ENCODE measurements around the gene MFSD1. TPM values are rescaled to one million over a fixed set of nuclear protein-coding genes. Genes with fewer than 3 reads are reported as not detected.

Gene MFSD1
- polyA plus RNA-seq, 4 donors: 18.6 to 54.4 (median 33.1) TPM

DNA sequence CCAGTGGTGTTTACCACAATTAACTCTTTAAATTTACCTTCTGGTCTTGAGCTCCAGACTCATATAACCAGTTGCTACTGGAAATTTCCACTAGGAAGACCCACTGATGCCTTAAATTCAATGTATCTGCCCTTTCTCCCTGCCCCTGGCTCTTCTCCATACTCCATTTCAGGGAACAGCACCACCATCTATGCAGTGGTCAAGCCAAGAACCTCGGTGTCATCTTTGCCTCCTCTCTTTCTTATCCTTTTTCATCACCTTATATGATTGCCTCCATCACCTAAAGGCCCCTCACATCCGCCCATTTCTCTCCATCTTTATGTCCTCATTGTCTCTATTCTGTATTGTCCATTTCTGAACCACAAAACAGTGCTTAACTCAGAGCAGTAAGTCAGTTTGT lies 20.7 kb upstream of the MFSD1 start:
- no peak for DNase-seq
- no peaks in the 10 kb centered on the region for H3K36me3 ChIP-seq (ENCODE audit: control insufficient read depth in 3 of 3, insufficient read depth in 2 of 3, low read depth in 1 of 3, low read length in 3 of 3)
- peaks cover 0 to 21% (median 3%) of the 10 kb centered on the region in 3 donors for H3K4me1 ChIP-seq (ENCODE audit: control insufficient read depth in 3 of 3, insufficient read depth in 2 of 3, low read depth in 1 of 3, low read length in 2 of 3)
- no peak overlapping the region for H3K4me3 ChIP-seq (ENCODE audit: low read depth in 1 of 3, low read length in 3 of 3)
- peak overlapping the region in 1 of 3 donors; percentile 58 for H3K27ac ChIP-seq (ENCODE audit: low read depth in 1 of 3, low read length in 2 of 3)
- no peaks in the 10 kb centered on the region for H3K9me3 ChIP-seq (ENCODE audit: control insufficient read depth in 2 of 2, insufficient read depth in 1 of 2, low read depth in 1 of 2, low read length in 1 of 2)
- WGBS, 3 donors: 77 to 88% (median 88%) methylated on average over 2 of the region's 2 CpGs
- no peak for FAIRE-seq
- no peaks in the 10 kb centered on the region for H3K27me3 ChIP-seq (ENCODE audit: control insufficient read depth in 3 of 3, insufficient read depth in 3 of 3, low read length in 3 of 3)

DNA sequence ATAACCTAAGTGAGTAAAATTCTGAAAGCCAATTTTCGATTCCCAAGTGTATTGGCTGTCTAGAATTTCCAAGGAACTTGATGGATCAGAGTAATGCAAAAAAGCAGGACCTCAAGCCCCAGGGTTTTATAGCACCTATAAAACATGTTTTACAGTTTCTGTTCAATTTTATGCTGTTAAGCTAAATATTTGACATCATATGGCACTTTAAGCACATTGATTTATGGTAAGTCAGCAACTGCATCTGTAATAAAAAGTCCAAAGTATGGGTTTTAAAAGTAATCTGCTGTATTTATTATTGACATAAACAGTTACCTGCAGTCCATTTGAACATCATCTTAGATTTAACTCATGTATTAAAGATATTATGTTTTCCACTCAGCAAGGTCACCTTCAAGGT lies 20.0 kb upstream of the MFSD1 start:
- FAIRE-seq (no peak), DNase-seq (peak in 1 of 2 donors; percentile 70)
- Histone ChIP-seq H3K9me3 (ENCODE audit: control insufficient read depth in 2 of 2, insufficient read depth in 1 of 2, low read depth in 1 of 2, low read length in 1 of 2) (no peaks in the 10 kb centered on the region), H3K4me3 (ENCODE audit: low read depth in 1 of 3, low read length in 3 of 3) (no peak overlapping the region), H3K27me3 (ENCODE audit: control insufficient read depth in 3 of 3, insufficient read depth in 3 of 3, low read length in 3 of 3) (no peaks in the 10 kb centered on the region), H3K4me1 (ENCODE audit: control insufficient read depth in 3 of 3, insufficient read depth in 2 of 3, low read depth in 1 of 3, low read length in 2 of 3) (peaks cover 0 to 16% (median 3%) of the 10 kb centered on the region in 3 donors), H3K36me3 (ENCODE audit: control insufficient read depth in 3 of 3, insufficient read depth in 2 of 3, low read depth in 1 of 3, low read length in 3 of 3) (no peaks in the 10 kb centered on the region), H3K27ac (ENCODE audit: low read depth in 1 of 3, low read length in 2 of 3) (peak overlapping the region in 1 of 3 donors; percentile 58)
- WGBS, 3 donors: 25 to 59% (median 47%) methylated on average over 1 of the region's 1 CpG

DNA sequence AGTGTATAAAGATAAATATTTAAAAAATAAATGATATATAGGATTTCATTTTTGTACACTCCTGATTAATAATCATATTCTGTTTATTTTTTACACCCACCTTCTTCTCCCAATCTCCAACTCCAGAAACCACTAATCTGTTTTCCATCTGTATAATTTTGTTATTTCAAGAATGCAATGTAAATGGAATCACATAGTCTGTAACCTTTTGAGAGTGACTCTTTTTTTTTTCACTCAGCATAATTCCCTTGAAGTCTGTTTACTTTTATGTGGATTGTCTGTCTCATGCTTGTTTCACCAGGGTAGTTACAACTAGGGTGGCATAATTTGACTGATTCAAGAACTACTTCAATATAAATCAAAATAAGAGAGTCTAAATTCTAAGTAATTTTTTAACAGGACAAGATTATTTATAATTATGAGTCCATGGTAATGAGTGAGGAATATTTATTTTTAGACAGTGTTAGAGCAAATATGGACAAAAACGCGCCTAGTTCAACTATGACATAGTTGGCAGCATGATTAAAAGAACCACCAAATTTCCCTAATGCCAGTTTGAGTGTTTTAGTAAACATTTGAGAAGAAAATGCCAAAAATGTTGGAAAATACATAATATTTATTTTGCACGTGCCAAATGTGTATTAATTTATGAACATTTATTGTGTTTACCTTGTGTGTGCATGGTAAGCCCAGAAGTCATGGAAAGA lies 19.4 kb upstream of the MFSD1 start:
- Histone ChIP-seq H3K36me3 (ENCODE audit: control insufficient read depth in 3 of 3, insufficient read depth in 2 of 3, low read depth in 1 of 3, low read length in 3 of 3) (no peaks in the 10 kb centered on the region), H3K4me1 (ENCODE audit: control insufficient read depth in 3 of 3, insufficient read depth in 2 of 3, low read depth in 1 of 3, low read length in 2 of 3) (peaks cover 0 to 13% (median under 1%) of the 10 kb centered on the region in 3 donors), H3K9me3 (ENCODE audit: control insufficient read depth in 2 of 2, insufficient read depth in 1 of 2, low read depth in 1 of 2, low read length in 1 of 2) (no peaks in the 10 kb centered on the region), H3K4me3 (ENCODE audit: low read depth in 1 of 3, low read length in 3 of 3) (no peak overlapping the region), H3K27me3 (ENCODE audit: control insufficient read depth in 3 of 3, insufficient read depth in 3 of 3, low read length in 3 of 3) (no peaks in the 10 kb centered on the region), H3K27ac (ENCODE audit: low read depth in 1 of 3, low read length in 2 of 3) (peak overlapping the region in 1 of 3 donors; percentile 58)
- FAIRE-seq: no peak
- DNase-seq: no peak
- WGBS, 3 donors: 69 to 82% (median 73%) methylated on average over 3 of the region's 3 CpGs

DNA sequence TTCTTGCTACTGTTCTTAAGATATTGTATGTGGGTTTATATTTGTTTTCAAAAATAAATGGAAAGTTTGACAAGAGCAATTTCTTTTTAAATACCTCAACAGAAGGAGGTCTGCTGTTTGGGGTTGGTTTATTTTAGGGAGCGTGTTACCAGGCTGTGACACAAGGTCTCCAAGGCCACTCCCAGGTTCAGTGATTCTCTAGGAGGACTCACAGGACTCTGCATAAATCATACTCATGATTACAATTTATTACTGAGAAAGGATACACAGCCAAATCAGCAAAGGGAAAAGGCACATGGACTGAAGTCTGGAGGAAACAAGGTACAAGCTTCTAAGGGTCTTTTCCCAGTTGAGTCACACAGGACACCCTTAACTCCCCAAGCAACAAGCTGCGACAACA lies 18.8 kb upstream of the MFSD1 start:
- H3K4me1 ChIP-seq (ENCODE audit: control insufficient read depth in 3 of 3, insufficient read depth in 2 of 3, low read depth in 1 of 3, low read length in 2 of 3): peaks cover 0 to 11% (median 0%) of the 10 kb centered on the region in 3 donors
- no peak overlapping the region for H3K4me3 ChIP-seq (ENCODE audit: low read depth in 1 of 3, low read length in 3 of 3)
- no peak for FAIRE-seq
- WGBS, 3 donors: 88 to 98% (median 95%) methylated on average over 2 of the region's 2 CpGs
- no peaks in the 10 kb centered on the region for H3K9me3 ChIP-seq (ENCODE audit: control insufficient read depth in 2 of 2, insufficient read depth in 1 of 2, low read depth in 1 of 2, low read length in 1 of 2)
- no peak overlapping the region for H3K27ac ChIP-seq (ENCODE audit: low read depth in 1 of 3, low read length in 2 of 3)
- no peaks in the 10 kb centered on the region for H3K36me3 ChIP-seq (ENCODE audit: control insufficient read depth in 3 of 3, insufficient read depth in 2 of 3, low read depth in 1 of 3, low read length in 3 of 3)
- no peak for DNase-seq
- H3K27me3 ChIP-seq (ENCODE audit: control insufficient read depth in 3 of 3, insufficient read depth in 3 of 3, low read length in 3 of 3): no peaks in the 10 kb centered on the region

DNA sequence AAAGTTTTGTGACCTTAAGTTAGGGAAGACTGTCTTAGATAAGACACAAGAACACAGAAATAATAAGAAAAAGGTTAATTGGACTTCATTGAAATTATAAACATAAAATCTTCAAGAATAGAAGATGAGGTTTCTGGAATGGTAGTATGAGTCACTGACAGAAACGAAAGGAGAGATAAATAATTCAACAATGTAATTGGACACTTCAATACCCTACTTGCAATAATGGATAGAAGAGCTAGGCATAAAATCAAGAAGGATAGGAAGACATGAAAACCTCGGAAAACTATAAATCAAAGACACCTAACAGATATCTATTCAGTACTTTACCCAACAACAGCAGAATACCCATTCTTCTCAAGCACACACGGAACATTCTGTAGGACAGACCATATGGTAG lies 15.9 kb upstream of the MFSD1 start:
- FAIRE-seq: no peak
- 78 to 86% (median 79%) methylated on average over 3 of the region's 3 CpGs for WGBS, 3 donors

DNA sequence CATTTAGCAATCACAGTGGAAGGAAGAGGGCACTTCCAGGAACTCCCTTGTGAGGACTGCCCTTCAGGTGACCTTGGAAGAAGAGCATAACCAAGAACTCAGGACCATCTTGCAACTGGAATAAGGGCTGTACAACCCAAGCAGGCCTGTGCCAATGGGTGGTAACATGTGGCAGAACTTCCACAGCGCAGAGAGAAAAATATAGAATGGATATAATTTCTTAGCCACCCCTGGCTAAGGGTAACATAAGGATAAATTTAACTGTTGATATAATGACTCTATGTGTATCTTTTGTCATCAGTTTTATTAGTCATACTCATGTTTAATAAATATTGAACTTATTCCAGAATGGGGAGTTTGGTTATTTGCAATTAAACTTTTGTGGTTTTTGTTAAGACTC lies 13.4 kb upstream of the MFSD1 start:
- WGBS, 3 donors: 90 to 100% (median 100%) methylated on average over 1 of the region's 1 CpG
- Histone ChIP-seq H3K27me3 (ENCODE audit: control insufficient read depth in 3 of 3, insufficient read depth in 3 of 3, low read length in 3 of 3) (no peaks in the 10 kb centered on the region), H3K9me3 (ENCODE audit: control insufficient read depth in 2 of 2, insufficient read depth in 1 of 2, low read depth in 1 of 2, low read length in 1 of 2) (no peaks in the 10 kb centered on the region), H3K36me3 (ENCODE audit: control insufficient read depth in 3 of 3, insufficient read depth in 2 of 3, low read depth in 1 of 3, low read length in 3 of 3) (no peaks in the 10 kb centered on the region), H3K27ac (ENCODE audit: low read depth in 1 of 3, low read length in 2 of 3) (peak overlapping the region in 1 of 3 donors; percentile 62), H3K4me1 (ENCODE audit: control insufficient read depth in 3 of 3, insufficient read depth in 2 of 3, low read depth in 1 of 3, low read length in 2 of 3) (no peaks in the 10 kb centered on the region), H3K4me3 (ENCODE audit: low read depth in 1 of 3, low read length in 3 of 3) (no peak overlapping the region)
- no peak for DNase-seq
- peak; percentile 87 for FAIRE-seq

More for the DNA sequence above, 15.9 kb upstream of the MFSD1 start:
- Histone ChIP-seq H3K27me3 (ENCODE audit: control insufficient read depth in 3 of 3, insufficient read depth in 3 of 3, low read length in 3 of 3) (no peaks in the 10 kb centered on the region), H3K4me1 (ENCODE audit: control insufficient read depth in 3 of 3, insufficient read depth in 2 of 3, low read depth in 1 of 3, low read length in 2 of 3) (peaks cover 0 to 7% (median 0%) of the 10 kb centered on the region in 3 donors), H3K9me3 (ENCODE audit: control insufficient read depth in 2 of 2, insufficient read depth in 1 of 2, low read depth in 1 of 2, low read length in 1 of 2) (no peaks in the 10 kb centered on the region), H3K4me3 (ENCODE audit: low read depth in 1 of 3, low read length in 3 of 3) (no peak overlapping the region), H3K36me3 (ENCODE audit: control insufficient read depth in 3 of 3, insufficient read depth in 2 of 3, low read depth in 1 of 3, low read length in 3 of 3) (no peaks in the 10 kb centered on the region), H3K27ac (ENCODE audit: low read depth in 1 of 3, low read length in 2 of 3) (no peak overlapping the region)
- DNase-seq: no peak

DNA sequence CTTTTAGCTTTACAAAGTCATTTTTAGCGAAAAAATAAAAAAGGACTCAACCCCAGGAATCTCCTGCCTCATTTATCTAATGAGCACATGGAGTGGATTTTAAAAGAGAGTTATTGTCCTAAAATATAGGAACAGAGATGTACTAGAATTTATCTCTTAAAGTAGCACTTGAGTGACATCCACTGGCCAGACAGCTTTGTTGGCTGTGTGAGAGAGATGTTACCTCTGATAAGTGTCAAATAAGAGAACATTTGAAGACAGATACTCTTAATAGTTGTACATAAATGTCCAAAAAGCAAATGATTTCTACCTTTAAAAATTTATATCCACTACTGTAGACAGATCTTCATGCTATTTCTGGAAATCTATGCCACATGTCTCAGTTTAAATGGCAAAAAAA lies 12.3 kb upstream of the MFSD1 start:
- Histone ChIP-seq H3K36me3 (ENCODE audit: control insufficient read depth in 3 of 3, insufficient read depth in 2 of 3, low read depth in 1 of 3, low read length in 3 of 3) (no peaks in the 10 kb centered on the region), H3K27me3 (ENCODE audit: control insufficient read depth in 3 of 3, insufficient read depth in 3 of 3, low read length in 3 of 3) (no peaks in the 10 kb centered on the region), H3K9me3 (ENCODE audit: control insufficient read depth in 2 of 2, insufficient read depth in 1 of 2, low read depth in 1 of 2, low read length in 1 of 2) (peaks cover 0 to 4% of the 10 kb centered on the region in 2 donors), H3K4me1 (ENCODE audit: control insufficient read depth in 3 of 3, insufficient read depth in 2 of 3, low read depth in 1 of 3, low read length in 2 of 3) (no peaks in the 10 kb centered on the region), H3K27ac (ENCODE audit: low read depth in 1 of 3, low read length in 2 of 3) (no peak overlapping the region), H3K4me3 (ENCODE audit: low read depth in 1 of 3, low read length in 3 of 3) (no peak overlapping the region)
- WGBS, 3 donors: 83 to 100% (median 86%) methylated on average over 1 of the region's 1 CpG
- FAIRE-seq (no peak), DNase-seq (peak; percentile 7 to 46)

DNA sequence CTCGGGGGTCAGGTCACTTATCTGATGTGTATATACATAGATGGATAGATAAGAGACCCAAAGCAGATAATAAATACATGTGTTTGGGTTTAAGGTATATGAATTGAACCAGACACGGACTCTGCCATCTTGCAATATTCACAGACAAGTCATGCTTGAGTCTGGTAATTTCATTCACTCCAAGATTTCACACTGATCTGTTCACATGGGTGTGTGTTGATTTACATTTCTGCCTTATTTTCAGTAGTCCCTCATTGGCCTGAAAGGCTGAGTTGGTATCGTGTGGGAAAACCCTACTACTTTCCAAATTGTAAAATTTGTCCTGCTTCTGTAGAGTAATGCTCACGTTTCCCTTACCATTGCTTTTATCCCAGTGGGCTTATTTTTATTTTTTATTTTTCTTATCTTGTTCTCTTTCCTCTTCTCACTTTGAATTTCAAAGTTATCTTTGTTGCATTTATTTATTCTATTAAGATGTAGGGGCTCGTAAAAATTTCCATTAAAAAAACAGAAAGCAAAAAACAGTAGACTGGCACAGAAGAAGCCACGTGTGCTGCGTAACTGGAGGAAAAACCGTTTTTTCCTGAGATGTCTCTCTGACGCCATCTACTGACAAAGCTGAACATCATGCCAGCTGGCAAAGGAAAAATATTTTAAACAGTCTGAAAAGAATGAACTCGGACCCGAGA lies 10.8 kb upstream of the MFSD1 start:
- FAIRE-seq: peak; percentile 59

More for the DNA sequence above, 10.8 kb upstream of the MFSD1 start:
- Histone ChIP-seq H3K27ac (ENCODE audit: low read depth in 1 of 3, low read length in 2 of 3) (no peak overlapping the region), H3K9me3 (ENCODE audit: control insufficient read depth in 2 of 2, insufficient read depth in 1 of 2, low read depth in 1 of 2, low read length in 1 of 2) (peaks cover 0 to 6% of the 10 kb centered on the region in 2 donors), H3K27me3 (ENCODE audit: control insufficient read depth in 3 of 3, insufficient read depth in 3 of 3, low read length in 3 of 3) (no peaks in the 10 kb centered on the region), H3K4me3 (ENCODE audit: low read depth in 1 of 3, low read length in 3 of 3) (no peak overlapping the region), H3K4me1 (ENCODE audit: control insufficient read depth in 3 of 3, insufficient read depth in 2 of 3, low read depth in 1 of 3, low read length in 2 of 3) (no peaks in the 10 kb centered on the region), H3K36me3 (ENCODE audit: control insufficient read depth in 3 of 3, insufficient read depth in 2 of 3, low read depth in 1 of 3, low read length in 3 of 3) (no peaks in the 10 kb centered on the region)
- WGBS, 3 donors: 6 to 15% (median 11%) methylated on average over 11 of the region's 11 CpGs
- peak; percentile 48 to 74 for DNase-seq
